ENCODE data around the gene TTC28. TPM values are rescaled to one million over a fixed set of nuclear protein-coding genes. Genes with fewer than 3 reads are reported as not detected.

Gene TTC28
- total RNA-seq, 1 donor from 2014 or later, result 23.2 TPM

GRCh38 chr22:28116219-28116673 lies 563.4 kb downstream of the TTC28 start:
- FAIRE-seq, result no peak
- no peaks in the 10 kb centered on the region for H3K79me2 ChIP-seq (ENCODE audit: insufficient read depth, low read length)
- peak overlapping the region; percentile 50 for H2AFZ ChIP-seq (ENCODE audit: low read depth, low read length)
- peak overlapping the region; percentile 31 for H3K4me3 ChIP-seq (ENCODE audit: insufficient read depth, low read depth, low read length)
- Mint-ChIP-seq H3K27me3 (ENCODE audit: low read depth, unreplicated experiment) (no peaks in the 10 kb centered on the region), H3K4me3 (ENCODE audit: unreplicated experiment) (no peak overlapping the region), H3K27ac (ENCODE audit: unreplicated experiment) (peak overlapping the region; percentile 93), H3K36me3 (ENCODE audit: low read depth, unreplicated experiment) (no peaks in the 10 kb centered on the region), H3K4me1 (ENCODE audit: low read depth, unreplicated experiment) (peaks cover 30% of the 10 kb centered on the region), H3K9me3 (ENCODE audit: unreplicated experiment) (no peaks in the 10 kb centered on the region)
- no peaks in the 10 kb centered on the region for H4K20me1 ChIP-seq (ENCODE audit: insufficient read depth, low read length)
- no peaks in the 10 kb centered on the region for H3K36me3 ChIP-seq (ENCODE audit: insufficient read depth, low read length)
- peak overlapping the region; percentile 77 for H3K4me2 ChIP-seq (ENCODE audit: low read length)
- no peaks in the 10 kb centered on the region for H3K9me3 ChIP-seq (ENCODE audit: insufficient read depth, low read depth, low read length)
- H3K9ac ChIP-seq (ENCODE audit: low read length), result peak overlapping the region; percentile 65
- peak overlapping the region; percentile 91 for H3K27ac ChIP-seq (ENCODE audit: low read depth, low read length)
- H3K4me1 ChIP-seq (ENCODE audit: insufficient read depth, low read length), result peaks cover 42% of the 10 kb centered on the region
- DNase-seq (ENCODE audit: low read depth), result peak; percentile 99
- TF ChIP-seq CTCF (IDR thresholded peaks at IDR 0.05; ENCODE audit: insufficient read depth, low read depth, low read length) (no peak), EZH2 (IDR thresholded peaks at IDR 0.05; ENCODE audit: insufficient read depth, low read length) (no peak)
- H3K27me3 ChIP-seq (ENCODE audit: insufficient read depth, low read length), result no peaks in the 10 kb centered on the region

- H3K36me3 ChIP-seq (ENCODE audit: insufficient read depth, low read length), result no peaks in the 10 kb centered on the region
- peak overlapping the region; percentile 77 for H3K4me2 ChIP-seq (ENCODE audit: low read length)
- no peak overlapping the region for H2AFZ ChIP-seq (ENCODE audit: low read depth, low read length)
- H3K79me2 ChIP-seq (ENCODE audit: insufficient read depth, low read length), result no peaks in the 10 kb centered on the region
- Mint-ChIP-seq H3K4me3 (ENCODE audit: unreplicated experiment) (no peak overlapping the region), H3K4me1 (ENCODE audit: low read depth, unreplicated experiment) (peaks cover 28% of the 10 kb centered on the region), H3K27me3 (ENCODE audit: low read depth, unreplicated experiment) (no peaks in the 10 kb centered on the region), H3K9me3 (ENCODE audit: unreplicated experiment) (no peaks in the 10 kb centered on the region), H3K27ac (ENCODE audit: unreplicated experiment) (peak overlapping the region; percentile 53), H3K36me3 (ENCODE audit: low read depth, unreplicated experiment) (no peaks in the 10 kb centered on the region)
- peak; percentile 7 for DNase-seq (ENCODE audit: low read depth)
- H3K27ac ChIP-seq (ENCODE audit: low read depth, low read length), result peak overlapping the region; percentile 91
- H3K4me3 ChIP-seq (ENCODE audit: insufficient read depth, low read depth, low read length), result no peak overlapping the region
- no peaks in the 10 kb centered on the region for H4K20me1 ChIP-seq (ENCODE audit: insufficient read depth, low read length)
- H3K4me1 ChIP-seq (ENCODE audit: insufficient read depth, low read length), result peaks cover 38% of the 10 kb centered on the region
- no peaks in the 10 kb centered on the region for H3K27me3 ChIP-seq (ENCODE audit: insufficient read depth, low read length)
- TF ChIP-seq CTCF (IDR thresholded peaks at IDR 0.05; ENCODE audit: insufficient read depth, low read depth, low read length) (no peak), EZH2 (IDR thresholded peaks at IDR 0.05; ENCODE audit: insufficient read depth, low read length) (no peak)
- H3K9ac ChIP-seq (ENCODE audit: low read length), result peak overlapping the region; percentile 30
- peak; percentile 32 for FAIRE-seq
- no peaks in the 10 kb centered on the region for H3K9me3 ChIP-seq (ENCODE audit: insufficient read depth, low read depth, low read length)
Measured at GRCh38 chr22:28115426-28115825, 564.2 kb downstream of the TTC28 start.

- Histone ChIP-seq H3K27me3 (ENCODE audit: insufficient read depth, low read length) (no peaks in the 10 kb centered on the region), H3K9ac (ENCODE audit: low read length) (peak overlapping the region; percentile 19), H4K20me1 (ENCODE audit: insufficient read depth, low read length) (no peaks in the 10 kb centered on the region), H3K4me1 (ENCODE audit: insufficient read depth, low read length) (peaks cover 38% of the 10 kb centered on the region), H3K79me2 (ENCODE audit: insufficient read depth, low read length) (no peaks in the 10 kb centered on the region), H3K9me3 (ENCODE audit: insufficient read depth, low read depth, low read length) (no peaks in the 10 kb centered on the region), H3K4me2 (ENCODE audit: low read length) (peak overlapping the region; percentile 43), H3K27ac (ENCODE audit: low read depth, low read length) (no peak overlapping the region), H2AFZ (ENCODE audit: low read depth, low read length) (peak overlapping the region; percentile 37), H3K36me3 (ENCODE audit: insufficient read depth, low read length) (no peaks in the 10 kb centered on the region), H3K4me3 (ENCODE audit: insufficient read depth, low read depth, low read length) (no peak overlapping the region)
- Mint-ChIP-seq H3K9me3 (ENCODE audit: unreplicated experiment) (no peaks in the 10 kb centered on the region), H3K4me1 (ENCODE audit: low read depth, unreplicated experiment) (peaks cover 24% of the 10 kb centered on the region), H3K36me3 (ENCODE audit: low read depth, unreplicated experiment) (no peaks in the 10 kb centered on the region), H3K27me3 (ENCODE audit: low read depth, unreplicated experiment) (no peaks in the 10 kb centered on the region), H3K4me3 (ENCODE audit: unreplicated experiment) (no peak overlapping the region), H3K27ac (ENCODE audit: unreplicated experiment) (peak overlapping the region; percentile 30)
- FAIRE-seq (peak; percentile 9), DNase-seq (ENCODE audit: low read depth) (peak; percentile 55)
- no peak for TF ChIP-seq EZH2 (IDR thresholded peaks at IDR 0.05; ENCODE audit: insufficient read depth, low read length)
- TF ChIP-seq CTCF (IDR thresholded peaks at IDR 0.05; ENCODE audit: insufficient read depth, low read depth, low read length), result peak; percentile 47
Measured at GRCh38 chr22:28112548-28113043, 567.0 kb downstream of the TTC28 start.
